ENCODE results near the gene AGMAT.

The AGMAT gene

DNA sequence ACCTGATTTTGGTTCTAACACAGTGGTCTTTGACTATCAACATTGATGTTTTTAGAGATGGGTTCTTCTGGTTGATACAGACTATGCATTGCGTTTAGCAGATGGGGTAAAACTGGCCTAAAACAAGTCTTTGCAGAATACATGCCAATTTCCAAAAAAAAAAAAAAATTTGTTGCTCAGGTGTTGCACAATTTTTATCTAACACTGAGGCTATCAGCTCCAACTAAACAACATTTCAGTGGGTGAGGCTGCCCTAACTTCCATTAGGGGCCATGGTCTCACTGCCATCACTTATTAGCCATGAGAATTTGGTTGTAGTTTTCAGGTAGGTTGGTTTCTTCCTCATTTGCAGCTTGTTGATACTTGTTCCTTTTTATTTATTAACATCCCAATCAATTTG is 14.0 kb downstream of the AGMAT start:
- TF ChIP-seq EZH2 (optimal IDR thresholded peaks at IDR 0.05; ENCODE audit: low read depth, low read length) = no peak
- TF ChIP-seq CTCF (IDR thresholded peaks at IDR 0.05; ENCODE audit: low read length) = no peak
- no peak for TF ChIP-seq EZH2phosphoT487 (IDR thresholded peaks at IDR 0.05; ENCODE audit: low read length)
- no peak for DNase-seq
- Histone ChIP-seq H3K4me2 (ENCODE audit: low read depth, low read length) (peak overlapping the region; percentile 74; the same call in 1 of the 2 replicates), H3K27ac (ENCODE audit: low read length) (peak overlapping the region; percentile 97), H3K9ac (ENCODE audit: low read length) (peak overlapping the region; percentile 68), H3K79me2 (ENCODE audit: low read length) (no peaks in the 10 kb centered on the region), H2AFZ (ENCODE audit: low read length) (no peak overlapping the region), H3K4me1 (ENCODE audit: low read length) (peaks cover 14% of the 10 kb centered on the region), H3K9me3 (replicated peaks; ENCODE audit: insufficient read depth, low read length) (no peaks in the 10 kb centered on the region), H4K20me1 (ENCODE audit: insufficient read depth, low read length) (no peaks in the 10 kb centered on the region), H3K4me3 (ENCODE audit: low read length) (no peak overlapping the region), H3K36me3 (replicated peaks; ENCODE audit: insufficient read depth, low read length) (0 out of 2 replicates have a peak, but pooled peaks cover 7% of the 10 kb centered on the region), H3K27me3 (replicated peaks; ENCODE audit: insufficient read depth, low read length) (no peaks in the 10 kb centered on the region), H3K9me2 (replicated peaks; ENCODE audit: insufficient read depth, low read length) (no peaks in the 10 kb centered on the region), H3F3A (ENCODE audit: insufficient read depth, low read length) (peaks cover 29% of the 10 kb centered on the region)

GRCh38 chr1:15568387-15569073 is 16.3 kb downstream of the AGMAT start:
- DNase-seq = no peak
- peaks cover 28% of the 10 kb centered on the region for H3F3A ChIP-seq (ENCODE audit: insufficient read depth, low read length)
- H4K20me1 ChIP-seq (ENCODE audit: insufficient read depth, low read length) = no peaks in the 10 kb centered on the region
- no peak overlapping the region for H3K27ac ChIP-seq (ENCODE audit: low read length)
- no peak overlapping the region for H3K4me3 ChIP-seq (ENCODE audit: low read length)
- TF ChIP-seq CTCF (IDR thresholded peaks at IDR 0.05; ENCODE audit: low read length) (no peak), EZH2phosphoT487 (IDR thresholded peaks at IDR 0.05; ENCODE audit: low read length) (no peak), EZH2 (optimal IDR thresholded peaks at IDR 0.05; ENCODE audit: low read depth, low read length) (no peak)
- 0 out of 2 replicates have a peak, but pooled peaks cover 7% of the 10 kb centered on the region for H3K36me3 ChIP-seq (replicated peaks; ENCODE audit: insufficient read depth, low read length)
- H3K4me1 ChIP-seq (ENCODE audit: low read length) = peaks cover 14% of the 10 kb centered on the region
- H2AFZ ChIP-seq (ENCODE audit: low read length) = no peak overlapping the region
- H3K27me3 ChIP-seq (replicated peaks; ENCODE audit: insufficient read depth, low read length) = no peaks in the 10 kb centered on the region
- no peak overlapping the region for H3K9ac ChIP-seq (ENCODE audit: low read length)
- no peaks in the 10 kb centered on the region for H3K9me2 ChIP-seq (replicated peaks; ENCODE audit: insufficient read depth, low read length)
- no peaks in the 10 kb centered on the region for H3K79me2 ChIP-seq (ENCODE audit: low read length)
- H3K9me3 ChIP-seq (replicated peaks; ENCODE audit: insufficient read depth, low read length) = no peaks in the 10 kb centered on the region
- H3K4me2 ChIP-seq (ENCODE audit: low read depth, low read length) = no peak overlapping the region

- H3K4me3 ChIP-seq (ENCODE audit: low read length) = no peak overlapping the region
- H3K27ac ChIP-seq (ENCODE audit: low read length) = no peak overlapping the region
- TF ChIP-seq EZH2 (optimal IDR thresholded peaks at IDR 0.05; ENCODE audit: low read depth, low read length) = no peak
- TF ChIP-seq EZH2phosphoT487 (IDR thresholded peaks at IDR 0.05; ENCODE audit: low read length) = no peak
- TF ChIP-seq CTCF (IDR thresholded peaks at IDR 0.05; ENCODE audit: low read length) = no peak
- H3K4me1 ChIP-seq (ENCODE audit: low read length) = no peaks in the 10 kb centered on the region
- H3K9ac ChIP-seq (ENCODE audit: low read length) = no peak overlapping the region
- H3K79me2 ChIP-seq (ENCODE audit: low read length) = no peaks in the 10 kb centered on the region
- H3K9me2 ChIP-seq (replicated peaks; ENCODE audit: insufficient read depth, low read length) = no peaks in the 10 kb centered on the region
- H2AFZ ChIP-seq (ENCODE audit: low read length) = no peak overlapping the region
- H3K9me3 ChIP-seq (replicated peaks; ENCODE audit: insufficient read depth, low read length) = no peaks in the 10 kb centered on the region
- H3K36me3 ChIP-seq (replicated peaks; ENCODE audit: insufficient read depth, low read length) = no peaks in the 10 kb centered on the region
- H3K27me3 ChIP-seq (replicated peaks; ENCODE audit: insufficient read depth, low read length) = no peaks in the 10 kb centered on the region
- H4K20me1 ChIP-seq (ENCODE audit: insufficient read depth, low read length) = no peaks in the 10 kb centered on the region
- DNase-seq = no peak
- no peak overlapping the region for H3K4me2 ChIP-seq (ENCODE audit: low read depth, low read length)
- H3F3A ChIP-seq (ENCODE audit: insufficient read depth, low read length) = no peaks in the 10 kb centered on the region
Observed at GRCh38 chr1:15559189-15559810, 25.6 kb downstream of the AGMAT start.

All from MM.1S (cell line).